ENCODE measurements around the gene POLD1. TPM values are rescaled to one million over a fixed set of nuclear protein-coding genes. Genes with fewer than 3 reads are reported as not detected.

POLD1 gene
- total and polyA plus RNA-seq, 2 donors (not counting 3 experiments of a cell fraction or from before 2014, with no cell fraction given) = 40.9 to 63.9 TPM

DNA sequence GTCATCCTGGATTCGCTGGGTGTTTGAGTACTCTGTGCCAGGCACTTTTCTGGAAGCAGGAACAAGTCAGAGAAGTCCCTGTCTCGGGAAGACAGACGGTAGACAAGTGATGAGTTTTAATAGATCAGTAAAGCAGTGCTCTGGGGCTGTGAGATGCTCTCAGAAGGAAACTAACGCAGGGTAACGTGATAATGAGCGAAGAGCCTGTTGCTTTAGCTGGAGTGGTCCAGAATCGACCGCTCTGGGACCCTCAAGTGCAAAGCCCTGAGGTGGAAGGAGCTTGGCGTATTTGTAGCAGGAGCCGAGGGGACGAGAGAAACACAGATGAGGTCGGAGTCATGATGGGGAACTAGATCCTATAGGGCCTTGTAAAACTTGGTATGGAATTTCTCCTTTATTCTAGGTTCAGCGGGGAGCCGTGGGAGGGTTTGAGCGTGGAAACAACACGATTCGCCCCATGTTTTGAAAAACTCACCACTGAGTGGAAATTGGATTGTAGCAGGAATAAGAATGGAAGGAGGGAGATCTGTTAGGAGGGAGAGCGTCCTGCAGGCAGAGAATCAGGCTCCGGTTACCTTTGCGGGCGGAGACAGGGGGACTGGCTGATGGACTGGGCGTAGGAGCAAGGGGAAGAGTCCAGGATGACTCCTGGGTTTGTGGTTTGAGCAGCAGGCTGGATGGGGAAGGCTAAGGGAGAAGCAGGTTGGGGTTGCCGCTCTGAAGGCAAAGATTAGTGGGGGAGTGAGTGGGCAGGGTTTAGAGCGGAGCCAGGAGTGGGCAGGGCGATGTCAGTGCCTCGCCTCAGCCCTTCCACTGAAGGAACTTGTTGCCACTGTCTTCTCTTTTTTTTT lies 763 bp downstream of the POLD1 start:
- Histone ChIP-seq H3K4me1 (ENCODE audit: control insufficient read depth, extremely low read depth, insufficient read depth, low read length) (peaks cover 16% of the 10 kb centered on the region), H2AFZ (ENCODE audit: low read depth, low read length) (peak overlapping the region; percentile 71), H3K4me2 (ENCODE audit: insufficient read depth, low read length) (peak overlapping the region; percentile 98), H3K4me3 (replicated peaks in 1 of 3; ENCODE audit: insufficient read depth in 1 of 3, low read depth in 1 of 3, low read length in 3 of 3) (peak overlapping the region; percentile 71 to 94 (median 80)), H4K20me1 (replicated peaks; ENCODE audit: control insufficient read depth, extremely low read depth, insufficient read depth, low read length) (no peaks in the 10 kb centered on the region), H3K27ac (ENCODE audit: insufficient read depth, low read depth, low read length) (peak overlapping the region; percentile 63), H3K27me3 (ENCODE audit: control insufficient read depth in 2 of 2, insufficient read depth in 2 of 2, low read length in 2 of 2) (no peaks in the 10 kb centered on the region), H3K9ac (replicated peaks; ENCODE audit: extremely low read depth, insufficient read depth, low read length) (peak overlapping the region; percentile 86), H3K9me3 (replicated peaks; ENCODE audit: control insufficient read depth, insufficient read depth, low read length) (no peaks in the 10 kb centered on the region), H3K79me2 (ENCODE audit: control insufficient read depth, insufficient read depth, low read length) (peaks cover 30% of the 10 kb centered on the region), H3K36me3 (ENCODE audit: control insufficient read depth in 2 of 2, extremely low read depth in 1 of 2, insufficient read depth in 2 of 2, low read length in 2 of 2) (peaks cover 0 to 15% of the 10 kb centered on the region in 2 experiments), H3K9me1 (replicated peaks; ENCODE audit: control insufficient read depth, extremely low read depth, insufficient read depth, low read length) (no peaks in the 10 kb centered on the region)
- DNase-seq (ENCODE audit: low read depth, low spot score) (no peak), FAIRE-seq (peak; percentile 59)
- no TSS peak for BruUV-seq (replicated peaks)
- TF ChIP-seq MYC (IDR thresholded peaks at IDR 0.05; ENCODE audit: low read depth, low read length) = no peak
- no peak for TF ChIP-seq MAX (IDR thresholded peaks at IDR 0.05; ENCODE audit: insufficient read depth, insufficient read length)
- TF ChIP-seq, protein P1, sequence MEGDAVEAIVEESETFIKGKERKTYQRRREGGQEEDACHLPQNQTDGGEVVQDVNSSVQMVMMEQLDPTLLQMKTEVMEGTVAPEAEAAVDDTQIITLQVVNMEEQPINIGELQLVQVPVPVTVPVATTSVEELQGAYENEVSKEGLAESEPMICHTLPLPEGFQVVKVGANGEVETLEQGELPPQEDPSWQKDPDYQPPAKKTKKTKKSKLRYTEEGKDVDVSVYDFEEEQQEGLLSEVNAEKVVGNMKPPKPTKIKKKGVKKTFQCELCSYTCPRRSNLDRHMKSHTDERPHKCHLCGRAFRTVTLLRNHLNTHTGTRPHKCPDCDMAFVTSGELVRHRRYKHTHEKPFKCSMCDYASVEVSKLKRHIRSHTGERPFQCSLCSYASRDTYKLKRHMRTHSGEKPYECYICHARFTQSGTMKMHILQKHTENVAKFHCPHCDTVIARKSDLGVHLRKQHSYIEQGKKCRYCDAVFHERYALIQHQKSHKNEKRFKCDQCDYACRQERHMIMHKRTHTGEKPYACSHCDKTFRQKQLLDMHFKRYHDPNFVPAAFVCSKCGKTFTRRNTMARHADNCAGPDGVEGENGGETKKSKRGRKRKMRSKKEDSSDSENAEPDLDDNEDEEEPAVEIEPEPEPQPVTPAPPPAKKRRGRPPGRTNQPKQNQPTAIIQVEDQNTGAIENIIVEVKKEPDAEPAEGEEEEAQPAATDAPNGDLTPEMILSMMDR (IDR thresholded peaks at IDR 0.05; ENCODE audit: extremely low read depth in 1 of 2, insufficient read depth in 1 of 2, low read depth in 1 of 2, low read length in 2 of 2) = no peak
- TF ChIP-seq JUN (IDR thresholded peaks at IDR 0.05; ENCODE audit: borderline replicate concordance, insufficient read depth, insufficient read length, low read depth) = no peak
- no peak for TF ChIP-seq POLR2A (IDR thresholded peaks at IDR 0.05; ENCODE audit: low read depth, low read length)
- no peak for TF ChIP-seq FOS (IDR thresholded peaks at IDR 0.05; ENCODE audit: borderline replicate concordance, insufficient read depth, low read length)
- no peak for TF ChIP-seq GATA2 (IDR thresholded peaks at IDR 0.05; ENCODE audit: insufficient read depth, insufficient read length, low read depth, low read length)
- TF ChIP-seq EZH2 (IDR thresholded peaks at IDR 0.05; ENCODE audit: borderline replicate concordance, low read depth, low read length, severe bottlenecking) = no peak
- no peak for TF ChIP-seq POLR2AphosphoS5 (IDR thresholded peaks at IDR 0.05; ENCODE audit: insufficient read depth, low read depth, low read length)
- ChIA-PET CTCF (interaction anchor here (1.0 to 1.9 kb wide), 7 partner anchors 10 to 84 kb away, joined by 3 to 12 read pairs (median 3); partner anchors contain the start of gene KCNC3), POLR2A (interaction anchor here (1.4 kb wide), 1 partner anchor 9 kb away, joined by 4 read pairs; the partner anchor contains the start of gene NR1H2)
- intact Hi-C loops (cut with micrococcal nuclease) (loop anchor here (1.0 kb wide), 6 partner anchors 9 to 508 kb away; partner anchors contain the start of genes AKT1S1, JOSD2, NR1H2 and TBC1D17), dilution Hi-C loops (cut with MboI; ENCODE audit: extremely low pct_ligation_motif_present, low sequenced_read_pairs) (no loop called here)
